Measurements from ENCODE around the gene CD2BP2. TPM values are rescaled to one million over a fixed set of nuclear protein-coding genes. Genes with fewer than 3 reads are reported as not detected.

CD2BP2 gene
- total RNA-seq, 1 experiment from 2014 or later: 72.5 TPM

GRCh38 chr16:30380803-30381208 is 25.7 kb upstream of the CD2BP2 start:
- no TSS peak for BruUV-seq (replicated peaks)
- ChIA-PET CTCF (no interaction called here), POLR2A (ENCODE audit: low non-redundant PET) (no interaction called here)

DNA sequence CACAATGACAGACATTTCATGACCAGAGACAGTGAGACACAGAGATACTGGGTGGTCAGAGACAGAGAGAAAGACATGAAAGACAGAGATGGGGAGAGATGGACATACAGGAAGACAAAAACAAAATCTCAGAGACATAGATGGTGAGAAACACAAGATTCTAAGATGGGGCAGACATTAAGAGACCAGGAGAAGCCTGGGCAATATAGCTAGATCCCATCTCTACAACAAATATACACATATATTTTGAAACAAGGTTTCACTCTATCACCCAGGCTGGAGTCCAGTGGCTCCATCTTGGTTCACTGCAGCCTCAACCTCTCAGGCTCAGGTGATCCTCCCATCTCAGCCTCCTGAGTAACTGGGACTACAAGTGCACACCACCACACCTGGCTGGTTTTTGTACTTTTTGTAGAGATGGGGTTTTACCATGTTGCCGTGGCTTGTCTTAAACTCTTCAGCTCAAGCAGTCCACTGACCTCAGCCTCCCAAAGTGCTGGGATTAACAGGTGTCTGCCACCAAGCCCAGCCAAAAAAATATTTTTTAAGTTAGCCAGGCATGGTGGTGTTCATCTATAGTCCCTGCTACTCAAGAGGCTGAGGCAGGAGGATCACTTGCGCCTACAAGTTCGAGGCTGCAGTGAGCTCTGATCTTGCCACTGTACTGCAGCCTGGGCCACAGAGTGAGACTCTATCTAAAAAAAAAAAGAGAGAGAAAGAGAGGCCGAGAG is 25.1 kb upstream of the CD2BP2 start:
- H3K4me1 ChIP-seq (ENCODE audit: insufficient read depth, low read length, poor library complexity, severe bottlenecking): peaks cover 6% of the 10 kb centered on the region
- no peaks in the 10 kb centered on the region for H3K9me3 ChIP-seq (ENCODE audit: low read depth, low read length, poor library complexity, severe bottlenecking)
- intact Hi-C loops (cut with micrococcal nuclease; ENCODE audit: unreplicated experiment): no loop called here
- no peaks in the 10 kb centered on the region for H3K27me3 ChIP-seq (replicated peaks; ENCODE audit: insufficient read depth, low read depth, low read length, poor library complexity)
- no peak overlapping the region for H3K27ac ChIP-seq (ENCODE audit: low read depth, low read length, poor library complexity, severe bottlenecking)
- no peak overlapping the region for H3K4me3 ChIP-seq (ENCODE audit: low read depth, low read length, poor library complexity, severe bottlenecking)
- no peak for DNase-seq (ENCODE audit: low spot score)
- CTCF ChIA-PET: no interaction called here
- H3K36me3 ChIP-seq (ENCODE audit: insufficient read depth, low read length, poor library complexity, severe bottlenecking): no peaks in the 10 kb centered on the region
- TF ChIP-seq, protein P1, sequence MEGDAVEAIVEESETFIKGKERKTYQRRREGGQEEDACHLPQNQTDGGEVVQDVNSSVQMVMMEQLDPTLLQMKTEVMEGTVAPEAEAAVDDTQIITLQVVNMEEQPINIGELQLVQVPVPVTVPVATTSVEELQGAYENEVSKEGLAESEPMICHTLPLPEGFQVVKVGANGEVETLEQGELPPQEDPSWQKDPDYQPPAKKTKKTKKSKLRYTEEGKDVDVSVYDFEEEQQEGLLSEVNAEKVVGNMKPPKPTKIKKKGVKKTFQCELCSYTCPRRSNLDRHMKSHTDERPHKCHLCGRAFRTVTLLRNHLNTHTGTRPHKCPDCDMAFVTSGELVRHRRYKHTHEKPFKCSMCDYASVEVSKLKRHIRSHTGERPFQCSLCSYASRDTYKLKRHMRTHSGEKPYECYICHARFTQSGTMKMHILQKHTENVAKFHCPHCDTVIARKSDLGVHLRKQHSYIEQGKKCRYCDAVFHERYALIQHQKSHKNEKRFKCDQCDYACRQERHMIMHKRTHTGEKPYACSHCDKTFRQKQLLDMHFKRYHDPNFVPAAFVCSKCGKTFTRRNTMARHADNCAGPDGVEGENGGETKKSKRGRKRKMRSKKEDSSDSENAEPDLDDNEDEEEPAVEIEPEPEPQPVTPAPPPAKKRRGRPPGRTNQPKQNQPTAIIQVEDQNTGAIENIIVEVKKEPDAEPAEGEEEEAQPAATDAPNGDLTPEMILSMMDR (conservative IDR thresholded peaks at IDR 0.05; ENCODE audit: low read depth, low read length): no peak
- no peak for TF ChIP-seq EZH2 (IDR thresholded peaks at IDR 0.05; ENCODE audit: borderline replicate concordance, low read depth, low read length, poor library complexity, severe bottlenecking)
- BruUV-seq (replicated peaks): no TSS peak
- POLR2A ChIA-PET (ENCODE audit: low non-redundant PET): no interaction called here

More at GRCh38 chr16:30380803-30381208, 25.7 kb upstream of the CD2BP2 start:
- intact Hi-C loops (cut with micrococcal nuclease; ENCODE audit: unreplicated experiment): no loop called here
- TF ChIP-seq, protein P1 (conservative IDR thresholded peaks at IDR 0.05; ENCODE audit: low read depth, low read length): no peak
- TF ChIP-seq EZH2 (IDR thresholded peaks at IDR 0.05; ENCODE audit: borderline replicate concordance, low read depth, low read length, poor library complexity, severe bottlenecking): no peak
- H3K27ac ChIP-seq (ENCODE audit: low read depth, low read length, poor library complexity, severe bottlenecking): no peak overlapping the region
- DNase-seq (ENCODE audit: low spot score): no peak
- no peaks in the 10 kb centered on the region for H3K27me3 ChIP-seq (replicated peaks; ENCODE audit: insufficient read depth, low read depth, low read length, poor library complexity)
- no peaks in the 10 kb centered on the region for H3K36me3 ChIP-seq (ENCODE audit: insufficient read depth, low read length, poor library complexity, severe bottlenecking)
- no peak overlapping the region for H3K4me3 ChIP-seq (ENCODE audit: low read depth, low read length, poor library complexity, severe bottlenecking)
- peaks cover 6% of the 10 kb centered on the region for H3K4me1 ChIP-seq (ENCODE audit: insufficient read depth, low read length, poor library complexity, severe bottlenecking)
- H3K9me3 ChIP-seq (ENCODE audit: low read depth, low read length, poor library complexity, severe bottlenecking): no peaks in the 10 kb centered on the region

- POLR2A ChIA-PET (ENCODE audit: low non-redundant PET): no interaction called here
- BruUV-seq (replicated peaks): no TSS peak
- Histone ChIP-seq H3K27ac (ENCODE audit: low read depth, low read length, poor library complexity, severe bottlenecking) (peak overlapping the region; percentile 41), H3K4me1 (ENCODE audit: insufficient read depth, low read length, poor library complexity, severe bottlenecking) (peaks cover 6% of the 10 kb centered on the region), H3K27me3 (replicated peaks; ENCODE audit: insufficient read depth, low read depth, low read length, poor library complexity) (no peaks in the 10 kb centered on the region), H3K9me3 (ENCODE audit: low read depth, low read length, poor library complexity, severe bottlenecking) (no peaks in the 10 kb centered on the region), H3K36me3 (ENCODE audit: insufficient read depth, low read length, poor library complexity, severe bottlenecking) (no peaks in the 10 kb centered on the region), H3K4me3 (ENCODE audit: low read depth, low read length, poor library complexity, severe bottlenecking) (peak overlapping the region; percentile 88)
- no peak for TF ChIP-seq EZH2 (IDR thresholded peaks at IDR 0.05; ENCODE audit: borderline replicate concordance, low read depth, low read length, poor library complexity, severe bottlenecking)
- TF ChIP-seq, protein P1 (conservative IDR thresholded peaks at IDR 0.05; ENCODE audit: low read depth, low read length): no peak
- intact Hi-C loops (cut with micrococcal nuclease; ENCODE audit: unreplicated experiment): no loop called here
- DNase-seq (ENCODE audit: low spot score): no peak
- CTCF ChIA-PET: interaction anchor here (0.6 kb wide), 1 partner anchor 236 kb away, joined by 3 read pairs; no protein-coding TSS in a partner anchor
Measured at GRCh38 chr16:30379158-30379783, 24.2 kb upstream of the CD2BP2 start.

Measured in A673 (cell line).